Measurements from ENCODE around the gene ZNF132.

DNA sequence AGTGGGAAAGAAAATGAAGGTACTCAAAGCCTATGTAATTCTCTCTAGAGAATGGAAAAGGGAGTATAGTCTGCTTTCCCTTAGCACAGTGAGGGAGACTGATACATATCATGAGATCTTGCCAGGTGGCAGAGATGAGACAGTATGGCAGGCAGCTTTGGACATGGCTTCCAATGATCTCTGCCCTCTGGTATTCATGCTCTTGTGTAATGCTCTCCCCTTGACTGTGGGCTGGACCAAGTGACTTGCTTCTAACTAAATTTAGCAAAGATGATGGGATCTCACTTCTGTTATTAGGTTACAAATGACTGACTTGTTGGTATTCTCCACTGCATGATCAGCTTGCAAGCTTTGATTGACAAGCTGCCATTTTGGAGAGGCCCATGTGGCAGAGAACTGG is 10.2 kb downstream of the ZNF132 start:
- no peak for TF ChIP-seq CTCF (IDR thresholded peaks at IDR 0.05)
- no peak for TF ChIP-seq EP300 (IDR thresholded peaks at IDR 0.05)
- TF ChIP-seq POLR2AphosphoS5 (IDR thresholded peaks at IDR 0.05) = no peak
- no peak for TF ChIP-seq POLR2A (IDR thresholded peaks at IDR 0.05; ENCODE audit: low read depth)

Data from esophagus muscularis mucosa (tissue), 4 donors.